Astrocyte (in vitro differentiated cells and primary cell): ENCODE measurements around the gene TOR2A.

Experiments
- CTCF ChIP-seq: IDR thresholded peaks from 2 replicates; pipeline ENCODE4 v1.5.1; 2011; ENCODE audit warnings: low read depth, mild to moderate bottlenecking, inconsistent platforms, low read length, moderate library complexity; ENCODE audit not compliant: insufficient read depth
- EZH2 ChIP-seq: IDR thresholded peaks from 2 replicates; pipeline ENCODE4 v1.6.1; 2012; ENCODE audit warnings: mild to moderate bottlenecking, low read length, inconsistent platforms; ENCODE audit not compliant: insufficient read depth

GRCh38 chr9:127767909-127768331 lies 32.8 kb upstream of the TOR2A start:
- TF ChIP-seq CTCF (no peak), EZH2 (no peak)
